Measurements from ENCODE around the gene CYB5A. TPM values are rescaled to one million over a fixed set of nuclear protein-coding genes. Genes with fewer than 3 reads are reported as not detected.
"Not testable (repeated sequence)": the region's sequence is repeated elsewhere in the genome, so short reads cannot be mapped to it uniquely, and the experiment has no call there.

The CYB5A gene
- total and polyA plus RNA-seq, 3 experiments from 2014 or later: 70.3 to 87.8 (median 77.7) TPM

- H3K27ac ChIP-seq (ENCODE audit: low read depth, low read length): no peak overlapping the region
These were observed 5.5 kb downstream of the CYB5A start for GRCh38 chr18:74286106-74286855.

DNA sequence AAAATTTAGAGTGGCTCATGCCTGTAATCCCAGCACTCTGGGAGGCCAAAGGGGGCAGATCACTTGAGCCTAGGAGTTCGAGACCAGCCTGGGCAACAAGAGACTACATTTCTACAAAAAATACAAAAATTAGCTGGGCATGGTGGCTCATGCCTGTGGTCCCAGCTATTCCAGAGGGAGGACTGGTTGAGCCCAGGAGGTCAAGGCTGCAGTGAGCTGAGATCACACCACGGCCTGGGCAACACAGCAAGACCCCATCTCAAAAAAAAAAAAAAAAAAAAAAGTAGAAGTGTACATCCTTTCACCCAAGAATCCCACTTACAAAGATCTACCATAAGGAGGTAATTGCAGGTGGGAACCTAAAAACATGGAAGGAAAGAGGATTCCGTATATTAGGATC lies 6.2 kb downstream of the CYB5A start:
- H3K4me1 Mint-ChIP-seq: peaks cover 33 to 38% (median 38%) of the 10 kb centered on the region in 3 donors

More at GRCh38 chr18:74286106-74286855, 5.5 kb downstream of the CYB5A start:
- no peaks in the 10 kb centered on the region for H3K9me3 ChIP-seq (ENCODE audit: low read length)
- ChIA-PET POLR2A (no interaction called here), CTCF (interaction anchor here (1.3 kb wide), 1 partner anchor 67 kb away, joined by 3 read pairs; no protein-coding TSS in a partner anchor)
- no peaks in the 10 kb centered on the region for H3K27me3 ChIP-seq (ENCODE audit: insufficient read depth, low read length, poor library complexity, severe bottlenecking)
- no peaks in the 10 kb centered on the region for H3K36me3 ChIP-seq (ENCODE audit: insufficient read depth, low read length)
- Mint-ChIP-seq H3K4me1 (peaks cover 27 to 35% (median 34%) of the 10 kb centered on the region in 3 donors), H3K27ac (peak overlapping the region in 1 of 8 donors; percentile 71), H3K4me3 (no peak overlapping the region), H3K36me3 (peaks cover 0 to 9% (median 0%) of the 10 kb centered on the region in 3 donors), H3K27me3 (no peaks in the 10 kb centered on the region), H3K9me3 (no peaks in the 10 kb centered on the region)
- DNase-seq: no peak
- H3K4me1 ChIP-seq (ENCODE audit: insufficient read depth, low read length): peaks cover 18% of the 10 kb centered on the region
- no peak overlapping the region for H3K4me3 ChIP-seq (ENCODE audit: low read length)

GRCh38 chr18:74284980-74285355 lies 6.8 kb downstream of the CYB5A start:
- CTCF ChIA-PET: interaction anchor here (0.7 to 1.3 kb wide), 2 partner anchors 9 to 68 kb away, joined by 3 to 4 read pairs; no protein-coding TSS in a partner anchor
- H3K9me3 Mint-ChIP-seq: no peaks in the 10 kb centered on the region

More for the DNA sequence above, 6.2 kb downstream of the CYB5A start:
- H3K27ac ChIP-seq (ENCODE audit: low read depth, low read length); POLR2A ChIA-PET; DNase-seq; H3K4me3 ChIP-seq (ENCODE audit: low read length); H3K36me3 Mint-ChIP-seq; H3K36me3 ChIP-seq (ENCODE audit: insufficient read depth, low read length); H3K27me3 Mint-ChIP-seq; H3K4me3 Mint-ChIP-seq; H3K27me3 ChIP-seq (ENCODE audit: insufficient read depth, low read length, poor library complexity, severe bottlenecking); H3K9me3 ChIP-seq (ENCODE audit: low read length); H3K9me3 Mint-ChIP-seq: not testable (repeated sequence)
- CTCF ChIA-PET: interaction anchor here (0.7 to 1.3 kb wide), 2 partner anchors 10 to 68 kb away, joined by 3 to 4 read pairs; no protein-coding TSS in a partner anchor
- peaks cover 12% of the 10 kb centered on the region for H3K4me1 ChIP-seq (ENCODE audit: insufficient read depth, low read length)
- H3K27ac Mint-ChIP-seq: peak overlapping the region in 1 of 8 donors; percentile 68

GRCh38 chr18:74284191-74284979 lies 7.4 kb downstream of the CYB5A start:
- Mint-ChIP-seq H3K27ac (peak overlapping the region in 3 of 8 donors; percentile 18 to 86 (median 39)), H3K9me3 (no peaks in the 10 kb centered on the region), H3K4me1 (peaks cover 32 to 38% (median 38%) of the 10 kb centered on the region in 3 donors), H3K4me3 (no peak overlapping the region), H3K36me3 (peaks cover 0 to 10% (median 0%) of the 10 kb centered on the region in 3 donors), H3K27me3 (peaks cover 0 to 3% of the 10 kb centered on the region in 2 donors)
- Histone ChIP-seq H3K36me3 (ENCODE audit: insufficient read depth, low read length) (no peaks in the 10 kb centered on the region), H3K4me3 (ENCODE audit: low read length) (no peak overlapping the region), H3K27me3 (ENCODE audit: insufficient read depth, low read length, poor library complexity, severe bottlenecking) (no peaks in the 10 kb centered on the region), H3K27ac (ENCODE audit: low read depth, low read length) (no peak overlapping the region), H3K9me3 (ENCODE audit: low read length) (no peaks in the 10 kb centered on the region), H3K4me1 (ENCODE audit: insufficient read depth, low read length) (peaks cover 10% of the 10 kb centered on the region)
- no peak for DNase-seq
- CTCF ChIA-PET: interaction anchor here (0.7 to 1.3 kb wide), 2 partner anchors 8 to 69 kb away, joined by 3 to 4 read pairs; no protein-coding TSS in a partner anchor
- POLR2A ChIA-PET: no interaction called here

More at GRCh38 chr18:74284980-74285355, 6.8 kb downstream of the CYB5A start:
- Mint-ChIP-seq H3K4me1 (peaks cover 32 to 38% (median 38%) of the 10 kb centered on the region in 3 donors), H3K36me3 (peaks cover 0 to 9% (median 0%) of the 10 kb centered on the region in 3 donors), H3K27me3 (peaks cover 0 to 3% of the 10 kb centered on the region in 2 donors), H3K4me3 (no peak overlapping the region), H3K27ac (peak overlapping the region in 1 of 8 donors; percentile 26)
- Histone ChIP-seq H3K27me3 (ENCODE audit: insufficient read depth, low read length, poor library complexity, severe bottlenecking) (no peaks in the 10 kb centered on the region), H3K4me3 (ENCODE audit: low read length) (no peak overlapping the region), H3K36me3 (ENCODE audit: insufficient read depth, low read length) (no peaks in the 10 kb centered on the region), H3K4me1 (ENCODE audit: insufficient read depth, low read length) (peaks cover 10% of the 10 kb centered on the region), H3K27ac (ENCODE audit: low read depth, low read length) (no peak overlapping the region), H3K9me3 (ENCODE audit: low read length) (no peaks in the 10 kb centered on the region)
- no peak for DNase-seq
- POLR2A ChIA-PET: no interaction called here

DNA sequence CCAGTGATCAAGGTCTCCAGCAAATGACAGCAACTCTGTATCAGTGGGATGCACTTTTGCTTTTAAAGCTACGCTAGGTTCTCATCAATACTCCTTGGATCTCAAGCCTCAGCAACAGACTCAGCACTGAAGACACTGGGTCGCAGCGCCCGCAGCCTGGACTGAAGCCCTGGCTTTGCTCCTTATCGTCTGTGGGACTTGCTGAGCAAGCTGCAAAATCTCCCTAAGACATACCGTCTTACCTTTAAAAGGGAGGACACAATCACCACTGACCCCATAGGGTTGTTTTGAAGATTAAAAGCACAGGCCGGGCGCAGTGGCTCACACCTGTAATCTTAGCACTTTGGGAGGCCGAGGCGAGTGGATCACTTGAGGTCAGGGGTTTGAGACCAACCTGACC lies 8.1 kb downstream of the CYB5A start:
- H3K27me3 Mint-ChIP-seq: peaks cover 0 to 3% of the 10 kb centered on the region in 2 donors
- peak overlapping the region in 2 of 8 donors; percentile 18 to 98 for H3K27ac Mint-ChIP-seq
- Histone ChIP-seq H3K9me3 (ENCODE audit: low read length) (no peaks in the 10 kb centered on the region), H3K36me3 (ENCODE audit: insufficient read depth, low read length) (no peaks in the 10 kb centered on the region), H3K27ac (ENCODE audit: low read depth, low read length) (no peak overlapping the region), H3K27me3 (ENCODE audit: insufficient read depth, low read length, poor library complexity, severe bottlenecking) (no peaks in the 10 kb centered on the region), H3K4me3 (ENCODE audit: low read length) (no peak overlapping the region), H3K4me1 (ENCODE audit: insufficient read depth, low read length) (peaks cover 10% of the 10 kb centered on the region)
- H3K9me3 Mint-ChIP-seq: no peaks in the 10 kb centered on the region
- H3K36me3 Mint-ChIP-seq: peaks cover 0 to 7% (median 0%) of the 10 kb centered on the region in 3 donors
- CTCF ChIA-PET: no interaction called here
- peaks cover 32 to 38% (median 38%) of the 10 kb centered on the region in 3 donors for H3K4me1 Mint-ChIP-seq
- POLR2A ChIA-PET: no interaction called here
- peak overlapping the region in 1 of 7 donors; percentile 33 for H3K4me3 Mint-ChIP-seq
- DNase-seq: no peak

DNA sequence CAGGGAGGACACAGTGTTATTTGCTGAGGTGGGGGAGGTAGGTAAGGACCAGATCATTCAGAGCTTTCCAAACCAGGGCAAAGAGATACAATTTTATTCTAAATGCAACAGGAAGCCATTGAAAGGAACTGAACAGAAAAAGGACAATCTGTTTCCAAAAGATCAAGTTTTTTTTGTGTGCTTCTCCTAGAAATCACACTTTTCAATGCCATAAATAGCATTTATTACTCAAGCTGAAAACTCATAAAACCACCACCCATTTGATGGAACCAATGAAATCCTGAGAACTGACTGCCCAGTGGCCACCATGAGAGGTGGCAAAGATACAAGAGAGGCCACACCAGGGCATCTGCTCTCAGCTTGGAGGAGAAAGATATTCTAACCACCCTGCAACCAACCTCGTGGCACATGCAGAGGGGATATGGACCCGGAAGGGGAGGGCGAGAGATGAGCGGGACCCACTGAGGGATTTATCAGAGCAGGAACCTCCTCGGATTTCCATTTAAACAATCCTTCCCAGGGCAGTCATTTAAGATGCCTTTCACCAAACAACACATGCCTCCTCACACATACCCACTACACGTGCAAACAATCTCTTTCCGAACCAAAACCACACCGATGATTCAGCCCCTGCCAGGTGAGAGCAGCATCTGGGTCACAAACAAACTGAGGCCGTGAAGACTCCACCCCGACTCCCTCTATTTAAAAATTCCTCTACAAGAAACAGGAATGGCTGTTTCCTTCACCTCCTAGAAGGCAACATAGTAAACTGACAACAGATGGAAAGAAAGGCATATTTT lies 8.8 kb downstream of the CYB5A start:
- Mint-ChIP-seq H3K36me3 (peaks cover 0 to 6% (median 0%) of the 10 kb centered on the region in 3 donors), H3K4me1 (peaks cover 32 to 38% (median 36%) of the 10 kb centered on the region in 3 donors), H3K27ac (peak overlapping the region in 7 of 8 donors; percentile 18 to 98 (median 82)), H3K27me3 (peaks cover 0 to 3% of the 10 kb centered on the region in 2 donors), H3K9me3 (no peaks in the 10 kb centered on the region), H3K4me3 (peak overlapping the region in 5 of 7 donors; percentile 0 to 34 (median 33))
- CTCF ChIA-PET: no interaction called here
- no peaks in the 10 kb centered on the region for H3K36me3 ChIP-seq (ENCODE audit: insufficient read depth, low read length)
- no peak overlapping the region for H3K4me3 ChIP-seq (ENCODE audit: low read length)
- POLR2A ChIA-PET: no interaction called here
- H3K9me3 ChIP-seq (ENCODE audit: low read length): no peaks in the 10 kb centered on the region
- peaks cover 10% of the 10 kb centered on the region for H3K4me1 ChIP-seq (ENCODE audit: insufficient read depth, low read length)
- DNase-seq: peak in 1 of 5 donors; percentile 7
- H3K27me3 ChIP-seq (ENCODE audit: insufficient read depth, low read length, poor library complexity, severe bottlenecking): no peaks in the 10 kb centered on the region
- H3K27ac ChIP-seq (ENCODE audit: low read depth, low read length): no peak overlapping the region

GRCh38 chr18:74281980-74282754 lies 9.6 kb downstream of the CYB5A start:
- Mint-ChIP-seq H3K36me3 (peaks cover 0 to 7% (median 6%) of the 10 kb centered on the region in 3 donors), H3K4me3 (peak overlapping the region in 2 of 7 donors; percentile 12 to 33), H3K27ac (peak overlapping the region in 7 of 8 donors; percentile 27 to 98 (median 78)), H3K4me1 (peaks cover 27 to 32% (median 30%) of the 10 kb centered on the region in 3 donors), H3K9me3 (no peaks in the 10 kb centered on the region), H3K27me3 (peaks cover 0 to 3% of the 10 kb centered on the region in 2 donors)
- CTCF ChIA-PET: no interaction called here
- Histone ChIP-seq H3K4me1 (ENCODE audit: insufficient read depth, low read length) (peaks cover 10% of the 10 kb centered on the region), H3K36me3 (ENCODE audit: insufficient read depth, low read length) (no peaks in the 10 kb centered on the region), H3K9me3 (ENCODE audit: low read length) (no peaks in the 10 kb centered on the region), H3K27ac (ENCODE audit: low read depth, low read length) (no peak overlapping the region), H3K4me3 (ENCODE audit: low read length) (no peak overlapping the region), H3K27me3 (ENCODE audit: insufficient read depth, low read length, poor library complexity, severe bottlenecking) (no peaks in the 10 kb centered on the region)
- DNase-seq: no peak
- POLR2A ChIA-PET: no interaction called here

Measured in CD8-positive, alpha-beta memory T cell (primary cell).